ENCODE results near the gene AK8.
A peak's percentile ranks its signal among the peaks of the same experiment; 100 is the strongest.

Gene AK8

DNA sequence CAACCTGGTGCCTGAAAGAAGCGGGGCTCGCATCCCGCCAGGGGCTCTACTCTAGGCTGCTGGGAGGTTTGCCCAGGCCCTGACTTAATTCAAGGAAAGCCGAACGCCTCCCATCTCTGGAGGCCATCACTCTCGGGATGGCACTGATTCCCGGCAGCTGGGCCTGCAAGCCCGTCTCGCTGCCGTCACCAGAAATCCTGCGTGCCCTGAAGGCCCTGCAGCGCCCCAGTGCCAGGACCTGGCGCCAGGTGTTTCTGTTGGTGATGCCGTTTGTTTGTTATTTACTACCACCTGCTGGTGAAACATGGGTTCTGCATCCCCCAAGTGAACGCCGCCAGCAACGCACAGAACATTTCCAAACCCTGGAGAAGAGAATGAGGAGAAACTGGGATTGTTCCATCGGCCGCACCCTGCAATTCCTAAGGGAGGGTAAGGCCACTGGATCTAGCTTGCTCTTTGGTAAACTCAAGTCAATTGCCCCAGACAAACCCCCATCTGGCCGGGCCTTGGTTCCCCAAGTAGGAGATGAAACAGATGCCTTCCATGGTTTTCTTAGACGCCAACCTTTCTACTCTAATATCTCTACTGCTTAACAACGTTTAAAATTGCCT lies 77.9 kb downstream of the AK8 start:
- DNase-seq (ENCODE audit: low read depth in 2 of 2, low spot score in 1 of 2) = peak; percentile 17 to 18

DNA sequence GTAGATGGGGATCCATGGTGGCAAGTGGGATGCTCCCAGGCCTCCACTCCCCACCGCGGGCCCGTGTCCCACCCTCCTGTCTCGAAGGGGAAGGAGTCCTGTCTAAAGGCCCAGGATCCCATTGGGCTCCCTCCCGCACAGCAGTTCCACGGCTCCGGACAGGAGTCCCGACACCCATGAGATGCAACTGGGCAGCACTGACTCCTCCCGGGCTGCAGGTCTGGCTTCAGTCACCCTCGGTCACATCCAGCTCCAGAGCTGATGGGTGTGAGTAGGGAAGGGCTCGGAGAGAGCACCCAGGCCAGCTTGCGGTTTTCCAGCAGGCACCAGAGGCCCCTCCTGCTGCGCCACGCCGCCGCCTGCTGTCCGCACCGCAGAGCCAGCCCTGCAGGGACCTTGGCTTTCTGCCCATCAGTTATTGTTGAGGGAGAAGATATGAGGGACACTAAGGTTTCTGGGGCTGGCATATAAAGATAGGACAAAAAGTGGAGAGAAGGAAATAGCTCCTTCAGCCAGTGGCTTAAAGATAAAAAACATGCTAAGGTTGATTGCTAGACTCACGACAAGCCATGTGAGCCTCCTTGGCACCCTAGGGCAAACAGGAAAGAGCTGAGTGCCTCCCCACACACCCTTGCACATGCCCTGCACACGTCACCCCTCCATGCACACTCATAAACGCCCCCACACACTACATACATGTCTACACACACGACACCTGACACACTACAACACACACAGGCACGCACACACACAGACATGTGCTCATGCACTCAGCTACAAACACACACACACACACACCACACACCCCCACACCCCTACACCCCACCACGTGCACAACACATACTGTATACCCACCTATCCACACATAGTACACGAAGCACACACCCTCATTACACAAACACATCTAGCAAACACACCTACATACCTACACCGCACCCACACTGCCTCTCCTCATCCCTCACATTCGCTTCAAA lies 79.0 kb downstream of the AK8 start:
- DNase-seq (ENCODE audit: low read depth in 2 of 2, low spot score in 1 of 2) = no peak

GRCh38 chr9:132797861-132798659 lies 80.0 kb downstream of the AK8 start:
- no peak for DNase-seq (ENCODE audit: low read depth in 2 of 2, low spot score in 1 of 2)

- no peak for DNase-seq (ENCODE audit: low read depth in 2 of 2, low spot score in 1 of 2)
Observed at GRCh38 chr9:132795511-132796303, 82.4 kb downstream of the AK8 start.

DNA sequence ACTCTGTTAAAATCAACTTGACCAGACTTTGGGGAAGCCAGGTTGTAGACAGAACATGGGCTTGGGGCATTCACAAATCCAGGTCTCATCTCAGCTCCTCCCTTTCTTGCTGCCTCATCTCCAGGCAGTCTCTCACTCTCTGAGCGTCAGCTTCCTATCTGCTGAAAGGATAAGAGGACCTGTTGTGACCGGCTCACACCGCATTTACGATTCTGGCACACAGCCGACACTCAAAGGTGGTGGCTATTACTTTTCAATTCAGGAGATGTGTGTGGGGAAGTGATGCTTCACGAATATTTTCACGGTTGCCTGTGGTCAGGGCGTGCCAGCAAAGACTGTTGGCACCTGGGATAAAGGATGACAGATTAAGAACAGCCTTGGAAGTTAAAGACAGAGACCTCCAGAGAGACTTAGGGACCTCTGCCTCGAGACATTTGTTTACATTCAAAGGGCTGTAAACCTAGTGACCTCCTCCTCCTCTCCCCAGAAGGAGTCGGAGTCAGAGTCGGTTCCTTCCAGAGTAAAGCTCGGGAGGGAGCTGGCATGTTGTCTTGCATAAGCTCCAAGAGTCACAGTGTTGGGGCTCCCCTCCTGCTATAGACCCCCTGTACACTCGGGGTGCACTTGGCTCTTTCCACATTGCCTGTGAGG lies 83.2 kb downstream of the AK8 start:
- DNase-seq (ENCODE audit: low read depth in 2 of 2, low spot score in 1 of 2) = no peak

DNA sequence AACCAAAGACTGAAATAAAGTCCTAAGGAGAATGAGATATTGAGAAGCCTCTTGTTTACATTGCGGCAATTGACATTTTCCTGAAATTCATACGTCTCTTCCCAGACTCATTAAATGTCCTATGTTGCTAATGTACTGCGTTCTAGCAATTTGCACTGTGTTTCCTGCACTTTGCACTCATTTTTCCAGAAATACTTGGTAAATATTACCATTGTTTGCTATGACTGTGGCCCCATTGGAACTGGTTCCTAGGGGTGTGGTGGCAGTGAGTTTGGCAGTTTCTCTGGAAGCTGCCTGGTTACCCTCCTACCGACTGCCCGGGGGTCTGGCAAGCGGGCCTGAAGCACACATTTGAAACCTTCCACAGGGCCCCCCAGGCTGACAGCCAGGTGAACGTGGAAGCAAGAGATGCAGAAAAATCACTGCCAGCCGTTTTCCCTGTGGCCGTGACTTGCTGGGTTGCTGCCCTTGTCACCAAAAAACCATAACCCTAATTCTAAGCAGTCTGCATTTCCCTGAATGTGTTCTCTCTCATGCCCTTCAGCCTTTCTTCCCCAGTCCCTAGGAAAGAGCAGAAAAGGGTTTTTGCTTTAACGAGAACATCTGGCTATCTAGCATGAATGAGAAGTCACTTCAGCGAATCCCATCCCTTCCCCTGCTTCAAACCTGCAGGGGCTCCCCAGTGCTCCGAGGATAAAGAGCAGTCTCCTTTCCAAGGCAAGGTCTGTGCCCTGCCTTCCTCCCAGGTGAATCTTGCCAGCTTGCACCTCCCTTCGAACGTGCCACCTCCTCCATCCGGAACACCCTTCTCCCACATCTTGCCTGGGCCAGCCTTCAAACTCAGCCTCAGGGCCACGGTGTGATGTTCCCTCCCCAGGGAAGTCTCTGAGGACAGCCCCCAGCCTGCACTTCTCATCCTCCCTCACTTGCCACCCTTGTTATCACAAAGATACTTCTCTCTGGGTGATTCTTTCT lies 84.2 kb downstream of the AK8 start:
- no peak for DNase-seq (ENCODE audit: low read depth in 2 of 2, low spot score in 1 of 2)

- no peak for DNase-seq (ENCODE audit: low read depth in 2 of 2, low spot score in 1 of 2)
Observed at GRCh38 chr9:132792547-132792946, 85.5 kb downstream of the AK8 start.

- no peak for DNase-seq (ENCODE audit: low read depth in 2 of 2, low spot score in 1 of 2)
Observed at GRCh38 chr9:132791699-132792240, 86.3 kb downstream of the AK8 start.

- no peak for DNase-seq (ENCODE audit: low read depth in 2 of 2, low spot score in 1 of 2)
Observed at GRCh38 chr9:132789719-132790118, 88.4 kb downstream of the AK8 start.

DNA sequence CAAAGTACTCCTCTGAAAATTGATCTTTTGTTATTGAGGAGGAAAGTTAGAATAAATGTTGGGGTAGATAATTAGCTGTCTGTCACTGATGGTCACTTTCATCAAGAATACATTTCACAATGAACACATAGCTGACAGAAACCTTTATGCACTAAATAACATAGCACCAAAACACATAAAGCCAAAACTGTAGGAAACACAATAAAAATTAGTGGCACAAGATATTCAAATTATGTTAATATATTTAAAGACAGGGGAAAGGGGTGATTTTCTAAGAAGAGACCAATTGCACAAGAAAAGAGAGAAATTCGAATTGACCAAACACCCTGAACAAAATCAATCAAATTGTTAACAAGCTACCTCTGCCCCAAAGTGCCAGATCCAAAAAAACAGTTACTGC lies 89.7 kb downstream of the AK8 start:
- DNase-seq (ENCODE audit: low read depth in 2 of 2, low spot score in 1 of 2) = no peak

GRCh38 chr9:132787748-132788159 lies 90.3 kb downstream of the AK8 start:
- DNase-seq (ENCODE audit: low read depth in 2 of 2, low spot score in 1 of 2) = no peak

DNA sequence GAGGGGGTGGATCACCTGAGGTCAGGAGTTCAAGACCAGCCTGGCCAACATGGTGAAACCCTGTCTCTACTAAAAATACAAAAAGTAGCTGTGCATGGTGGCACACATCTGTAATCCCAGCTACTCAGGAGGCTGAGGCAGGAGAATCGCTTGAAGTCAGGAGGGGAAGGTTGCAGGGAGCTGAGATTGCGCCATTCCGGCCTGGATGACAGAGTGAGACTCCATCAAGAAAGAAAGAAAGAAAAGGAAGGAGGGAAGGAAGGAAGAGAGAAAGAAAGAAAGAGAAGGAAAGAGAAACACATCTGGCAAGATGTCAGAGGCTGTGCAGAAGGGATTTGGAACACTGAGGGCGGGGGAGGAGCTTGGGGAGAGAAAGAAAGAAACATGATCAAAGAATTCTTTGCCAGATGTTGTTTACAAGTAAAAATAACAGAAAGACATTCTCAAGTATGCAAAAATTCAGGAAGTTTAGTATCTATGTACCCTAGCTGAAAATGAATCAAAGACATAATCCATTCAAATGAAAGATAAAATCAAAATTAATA lies 93.7 kb downstream of the AK8 start:
- no peak for DNase-seq (ENCODE audit: low read depth in 2 of 2, low spot score in 1 of 2)

DNA sequence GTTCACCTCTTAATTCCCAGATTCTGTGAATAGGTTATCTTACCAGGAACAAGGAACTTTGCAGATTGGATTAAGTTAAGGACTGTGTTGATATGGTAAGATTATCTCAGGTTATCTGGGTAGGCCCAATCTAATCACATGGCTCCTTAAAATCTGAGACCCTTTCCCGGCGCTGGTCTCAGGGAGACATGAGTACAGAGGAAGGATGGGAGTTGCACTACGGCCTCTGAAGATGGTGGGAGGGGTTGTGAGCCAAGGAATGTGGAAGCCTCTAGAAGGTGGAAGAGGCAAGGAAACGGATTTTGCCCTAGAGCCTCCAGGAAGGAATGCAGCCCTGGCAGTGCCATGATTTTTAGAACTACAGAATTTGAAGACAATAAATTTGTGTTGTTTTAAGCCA lies 95.1 kb downstream of the AK8 start:
- no peak for DNase-seq (ENCODE audit: low read depth in 2 of 2, low spot score in 1 of 2)

DNA sequence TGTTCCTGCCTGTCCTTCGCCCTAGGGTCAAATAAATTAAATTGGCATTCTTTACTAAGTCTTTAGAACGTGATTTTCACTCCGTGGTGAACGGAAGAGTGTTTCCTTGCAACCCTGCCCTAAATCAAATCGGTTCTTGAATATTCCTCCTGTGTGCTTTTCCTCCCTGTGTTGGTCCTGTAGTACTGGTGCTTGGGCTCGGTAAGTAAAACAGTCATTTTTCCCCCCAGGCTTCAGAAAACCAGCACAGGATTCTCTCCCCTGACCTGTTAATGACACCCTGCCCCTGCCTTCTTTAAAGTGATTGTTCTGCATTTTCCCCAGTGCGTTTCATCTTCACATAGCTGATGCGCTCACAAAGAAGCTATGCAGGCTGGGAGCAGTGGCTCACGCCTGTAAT lies 96.0 kb downstream of the AK8 start:
- no peak for DNase-seq (ENCODE audit: low read depth in 2 of 2, low spot score in 1 of 2)

GRCh38 chr9:132780230-132781007 lies 97.7 kb downstream of the AK8 start:
- DNase-seq (ENCODE audit: low read depth in 2 of 2, low spot score in 1 of 2) = no peak

- no peak for DNase-seq (ENCODE audit: low read depth in 2 of 2, low spot score in 1 of 2)
Observed at GRCh38 chr9:132776891-132777290, 101.2 kb downstream of the AK8 start.

DNA sequence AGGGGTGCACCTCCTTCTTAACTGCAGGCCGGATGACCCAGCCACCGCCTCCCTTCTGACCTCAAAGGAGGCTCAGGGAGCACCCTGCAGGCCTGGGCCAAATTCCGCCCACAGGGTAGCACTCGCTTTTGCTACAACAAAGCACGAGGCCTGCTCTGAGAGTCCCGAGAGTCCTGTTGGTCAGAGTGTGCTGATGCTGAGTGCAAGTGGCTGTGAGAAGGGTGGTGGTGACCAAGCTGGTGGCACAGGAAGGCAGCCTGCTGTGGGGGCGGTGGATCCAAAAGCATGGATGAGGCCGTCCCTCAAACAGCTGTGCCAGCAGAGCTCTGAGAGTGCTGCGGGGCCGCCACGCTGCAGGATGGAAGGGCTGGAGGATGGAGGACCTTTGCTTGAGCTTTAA lies 101.8 kb downstream of the AK8 start:
- no peak for DNase-seq (ENCODE audit: low read depth in 2 of 2, low spot score in 1 of 2)

GRCh38 chr9:132775720-132776119 lies 102.4 kb downstream of the AK8 start:
- no peak for DNase-seq (ENCODE audit: low read depth in 2 of 2, low spot score in 1 of 2)
